ENCODE data around the gene HMG20B.

Gene HMG20B

GRCh38 chr19:3608079-3608641 lies 35.4 kb downstream of the HMG20B start:
- DNase-seq: no peak

GRCh38 chr19:3608750-3609322 lies 36.1 kb downstream of the HMG20B start:
- DNase-seq: no peak

GRCh38 chr19:3609779-3610719 lies 37.3 kb downstream of the HMG20B start:
- DNase-seq: no peak

- DNase-seq: no peak
These were observed 38.3 kb downstream of the HMG20B start for GRCh38 chr19:3610745-3611717.

GRCh38 chr19:3611841-3612240 lies 39.1 kb downstream of the HMG20B start:
- DNase-seq: no peak

- no peak for DNase-seq
These were observed 39.6 kb downstream of the HMG20B start for GRCh38 chr19:3612330-3612729.

GRCh38 chr19:3612901-3613741 lies 40.4 kb downstream of the HMG20B start:
- DNase-seq: no peak

GRCh38 chr19:3613818-3614661 lies 41.3 kb downstream of the HMG20B start:
- DNase-seq: no peak

- no peak for DNase-seq
These were observed 42.2 kb downstream of the HMG20B start for GRCh38 chr19:3614858-3615505.

- DNase-seq: no peak
These were observed 42.9 kb downstream of the HMG20B start for GRCh38 chr19:3615524-3616135.

GRCh38 chr19:3617463-3617862 lies 44.7 kb downstream of the HMG20B start:
- DNase-seq: no peak

- DNase-seq: no peak
These were observed 45.5 kb downstream of the HMG20B start for GRCh38 chr19:3618144-3618810.

GRCh38 chr19:3618811-3619630 lies 46.3 kb downstream of the HMG20B start:
- DNase-seq: no peak

GRCh38 chr19:3619631-3620012 lies 46.9 kb downstream of the HMG20B start:
- DNase-seq: no peak

- DNase-seq: no peak
These were observed 47.5 kb downstream of the HMG20B start for GRCh38 chr19:3620145-3620816.

- no peak for DNase-seq
These were observed 48.2 kb downstream of the HMG20B start for GRCh38 chr19:3620817-3621547.

- no peak for DNase-seq
These were observed 48.9 kb downstream of the HMG20B start for GRCh38 chr19:3621689-3622088.
